HT-29 (cell line): Measurements from ENCODE around the gene CAAP1. TPM values are rescaled to one million over a fixed set of nuclear protein-coding genes. Genes with fewer than 3 reads are reported as not detected.
A peak's percentile ranks its signal among the peaks of the same experiment; 100 is the strongest.
"Not testable (repeated sequence)": the region's sequence is repeated elsewhere in the genome, so short reads cannot be mapped to it uniquely, and the experiment has no call there.

Experiments used
- DNase-seq: peaks from one replicate; pipeline ENCODE4 v3.0.0-alpha.2; 2015; ENCODE audit warnings: low spot score
- small RNA-seq: library from RNA; depleted of rRNA; stranded (forward); fragments of <200 nt; gene quantifications from one replicate; pipeline ENCODE3, GENCODE V24; 2014
- total RNA-seq: library from RNA; depleted of rRNA; stranded (reverse); fragments of >200 nt; shearing (Covaris generic); gene quantifications from 2 replicates; pipeline ENCODE4 v1.2.3, GENCODE V29; 2014; rRNA removed

Gene CAAP1
- total RNA-seq, 1 experiment from 2014 or later, result 19.9 TPM

- DNase-seq, result no peak
Measured at GRCh38 chr9:26850995-26851394, 41.6 kb downstream of the CAAP1 start.

- no peak for DNase-seq
Measured at GRCh38 chr9:26833792-26834191, 58.8 kb downstream of the CAAP1 start.

GRCh38 chr9:26828391-26828955 lies 64.1 kb downstream of the CAAP1 start:
- not testable (repeated sequence) for DNase-seq

- DNase-seq, result no peak
Measured at GRCh38 chr9:26814799-26815198, 77.8 kb downstream of the CAAP1 start.

- DNase-seq, result no peak
Measured at GRCh38 chr9:26813247-26813646, 79.4 kb downstream of the CAAP1 start.

GRCh38 chr9:26812217-26812616 lies 80.4 kb downstream of the CAAP1 start:
- DNase-seq, result no peak

GRCh38 chr9:26811106-26811505 lies 81.5 kb downstream of the CAAP1 start:
- no peak for DNase-seq

- peak; percentile 3 for DNase-seq
Measured at GRCh38 chr9:26809795-26810194, 82.8 kb downstream of the CAAP1 start.

GRCh38 chr9:26807161-26807560 lies 85.4 kb downstream of the CAAP1 start:
- DNase-seq, result no peak

GRCh38 chr9:26802921-26803320 lies 89.7 kb downstream of the CAAP1 start:
- no peak for DNase-seq

- no peak for DNase-seq
Measured at GRCh38 chr9:26801772-26802171, 90.8 kb downstream of the CAAP1 start.

GRCh38 chr9:26800322-26800721 lies 92.3 kb downstream of the CAAP1 start:
- DNase-seq, result peak; percentile 10

GRCh38 chr9:26791274-26791673 lies 101.3 kb downstream of the CAAP1 start:
- no peak for DNase-seq

Small RNA genes within 50 kb of the gene (small RNA-seq; reads per million reads assigned to genes)
- not detected for gene RF00322
- not detected for gene RN7SL100P

Other genes with a start within 250 kb of the CAAP1 start
- gene PLAA, start 54.4 kb upstream of the CAAP1 start, total RNA-seq, result 25.7 and 28.4 TPM in 2 replicates
- gene IFT74, start 63.6 kb upstream of the CAAP1 start, total RNA-seq, result 4.0 and 4.7 TPM in 2 replicates
- 0.08 TPM in 1 of 2 replicates, not detected in the other for gene LRRC19, start 112.9 kb upstream of the CAAP1 start, total RNA-seq
- 0.15 and 0.23 TPM in 2 replicates for gene TEK, start 216.4 kb upstream of the CAAP1 start, total RNA-seq